Activated CD4-positive, alpha-beta memory T cell treated with anti-CD3 and anti-CD28 coated beads, Interleukin-2, amount 10 ng/mL, durations not matched to agents 7 days and 5 days (primary cell): ENCODE results near the gene UTP18. TPM values are rescaled to one million over a fixed set of nuclear protein-coding genes. Genes with fewer than 3 reads are reported as not detected.
"Not testable (repeated sequence)": the region's sequence is repeated elsewhere in the genome, so short reads cannot be mapped to it uniquely, and the experiment has no call there.

Experiments used
- CTCF ChIA-PET: fragments of 350-600 bp; sonication (Branson Sonifier 250); formaldehyde crosslinking; loops from one replicate; lab custom pipeline; 2021; ENCODE audit warnings: antibody characterized with exemption, inconsistent platforms; lab: Charles Lee
- POLR2A ChIA-PET: fragments of 350-600 bp; sonication (Branson Sonifier 250); formaldehyde crosslinking; loops from one replicate; lab custom pipeline; 2021; ENCODE audit warnings: antibody characterized with exemption; lab: Charles Lee
- DNase-seq: peaks from one replicate; pipeline ENCODE4 v3.0.0-alpha.2; 2020
- H3K27ac Mint-ChIP-seq: one replicate; pipeline ENCODE4 v1.8.0; 2021; ENCODE audit warnings: mild to moderate bottlenecking, mixed read lengths
- H3K27me3 Mint-ChIP-seq: one replicate; pipeline ENCODE4 v1.8.0; 2021; ENCODE audit warnings: mixed read lengths
- H3K36me3 Mint-ChIP-seq: one replicate; pipeline ENCODE4 v1.8.0; 2021; ENCODE audit warnings: low read depth, mixed read lengths
- H3K4me1 Mint-ChIP-seq: one replicate; pipeline ENCODE4 v1.8.0; 2021; ENCODE audit warnings: mixed read lengths
- H3K4me3 Mint-ChIP-seq: one replicate; pipeline ENCODE4 v1.8.0; 2021; ENCODE audit warnings: mild to moderate bottlenecking, mixed read lengths
- H3K9me3 Mint-ChIP-seq: one replicate; pipeline ENCODE4 v1.8.0; 2021; ENCODE audit warnings: mixed read lengths
- total RNA-seq, 2 experiments: library from RNA; stranded (reverse); gene quantifications; one replicate each; pipeline ENCODE4 v1.2.3, GENCODE V29; 2021

UTP18 gene
- total RNA-seq, 2 experiments from 2014 or later, result 44.4 to 45.2 TPM

- H3K9me3 Mint-ChIP-seq, CTCF ChIA-PET, H3K27me3 Mint-ChIP-seq, H3K4me3 Mint-ChIP-seq, DNase-seq, H3K27ac Mint-ChIP-seq, POLR2A ChIA-PET: not testable (repeated sequence)
- H3K4me1 Mint-ChIP-seq, result peaks cover 44% of the 10 kb centered on the region
- H3K36me3 Mint-ChIP-seq, result peaks cover 61% of the 10 kb centered on the region
These were observed 4.1 kb downstream of the UTP18 start for GRCh38 chr17:51264466-51264865.

DNA sequence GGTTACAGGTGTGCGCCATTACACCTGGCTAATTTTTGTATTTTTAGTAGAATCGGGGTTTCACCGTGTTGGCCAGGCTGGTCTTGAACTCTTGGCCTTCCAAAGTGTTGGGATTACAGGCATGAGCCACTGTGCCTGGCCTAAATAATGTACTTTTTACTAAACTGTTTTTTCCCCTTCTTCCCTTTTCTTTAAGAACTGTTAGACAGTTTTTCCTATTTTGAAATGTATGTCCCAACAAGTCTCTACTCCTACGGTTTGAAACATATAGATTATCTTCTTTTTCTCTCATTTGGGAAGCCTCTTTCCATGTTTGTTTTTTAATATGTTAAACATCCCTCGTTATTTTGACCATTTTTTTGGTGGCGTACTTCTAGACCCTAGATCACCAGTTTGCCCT lies 9.6 kb downstream of the UTP18 start:
- H3K4me1 Mint-ChIP-seq, result peaks cover 19% of the 10 kb centered on the region
- ChIA-PET POLR2A (no interaction called here), CTCF (interaction anchor here (0.6 to 2.6 kb wide), 2 partner anchors 9 to 291 kb away, joined by 4 to 5 read pairs; partner anchors contain the start of gene UTP18)
- peaks cover 62% of the 10 kb centered on the region for H3K36me3 Mint-ChIP-seq
- no peak overlapping the region for H3K27ac Mint-ChIP-seq
- no peak for DNase-seq
- H3K27me3 Mint-ChIP-seq, result no peaks in the 10 kb centered on the region
- H3K9me3 Mint-ChIP-seq, result no peaks in the 10 kb centered on the region
- H3K4me3 Mint-ChIP-seq, result no peak overlapping the region

- H3K27ac Mint-ChIP-seq, result peak overlapping the region; percentile 13
- no peaks in the 10 kb centered on the region for H3K9me3 Mint-ChIP-seq
- POLR2A ChIA-PET, result interaction anchor here (1.4 kb wide), 1 partner anchor 9 kb away, joined by 5 read pairs; no protein-coding TSS in a partner anchor
- no peak overlapping the region for H3K4me3 Mint-ChIP-seq
- CTCF ChIA-PET, result interaction anchor here (0.7 to 2.6 kb wide), 2 partner anchors 10 to 270 kb away, joined by 3 to 5 read pairs; partner anchors contain the start of gene UTP18
- H3K4me1 Mint-ChIP-seq, result peaks cover 20% of the 10 kb centered on the region
- H3K27me3 Mint-ChIP-seq, result no peaks in the 10 kb centered on the region
- H3K36me3 Mint-ChIP-seq, result peaks cover 65% of the 10 kb centered on the region
- DNase-seq, result no peak
These were observed 10.3 kb downstream of the UTP18 start for GRCh38 chr17:51270636-51271035.

- Mint-ChIP-seq H3K27me3 (no peaks in the 10 kb centered on the region), H3K36me3 (peaks cover 68% of the 10 kb centered on the region), H3K9me3 (no peaks in the 10 kb centered on the region), H3K4me1 (peaks cover 14% of the 10 kb centered on the region), H3K4me3 (no peak overlapping the region), H3K27ac (no peak overlapping the region)
- POLR2A ChIA-PET, result interaction anchor here (0.6 to 1.3 kb wide), 3 partner anchors 11 to 20 kb away, joined by 3 to 4 read pairs (median 3); no protein-coding TSS in a partner anchor
- DNase-seq, result no peak
- CTCF ChIA-PET, result interaction anchor here (1.3 kb wide), 1 partner anchor 16 kb away, joined by 3 read pairs; no protein-coding TSS in a partner anchor
These were observed 12.5 kb downstream of the UTP18 start for GRCh38 chr17:51272812-51273211.

- peaks cover 66% of the 10 kb centered on the region for H3K36me3 Mint-ChIP-seq
- CTCF ChIA-PET, result no interaction called here
These were observed 15.0 kb downstream of the UTP18 start for GRCh38 chr17:51275381-51275780.

DNA sequence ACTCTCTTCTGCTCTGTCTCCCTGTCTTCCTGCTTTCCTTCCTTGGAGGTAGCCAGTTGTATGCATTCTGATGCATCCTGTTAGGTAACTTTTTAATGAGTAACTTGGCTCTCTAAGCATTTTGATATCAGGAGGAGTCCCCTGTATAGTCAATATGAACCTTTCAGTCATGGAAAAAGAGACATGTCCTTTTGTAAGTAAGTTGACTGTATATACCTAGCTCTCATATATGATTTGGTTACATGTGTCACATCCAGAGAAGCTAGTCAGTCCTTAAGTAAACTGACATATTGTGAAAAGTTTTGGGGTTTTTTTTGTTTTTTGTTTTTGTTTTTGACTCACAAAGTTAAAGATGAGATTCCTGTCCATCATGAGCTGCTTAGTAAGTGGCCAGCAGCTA lies 18.8 kb downstream of the UTP18 start:
- CTCF ChIA-PET, result no interaction called here
- Mint-ChIP-seq H3K4me1 (peaks cover 6% of the 10 kb centered on the region), H3K36me3 (peaks cover 66% of the 10 kb centered on the region), H3K4me3 (no peak overlapping the region), H3K27me3 (no peaks in the 10 kb centered on the region), H3K9me3 (no peaks in the 10 kb centered on the region), H3K27ac (no peak overlapping the region)
- DNase-seq, result no peak
- POLR2A ChIA-PET, result no interaction called here

More at GRCh38 chr17:51275381-51275780, 15.0 kb downstream of the UTP18 start:
- no peak for DNase-seq
- H3K9me3 Mint-ChIP-seq, result no peaks in the 10 kb centered on the region
- H3K27ac Mint-ChIP-seq, result no peak overlapping the region
- no peaks in the 10 kb centered on the region for H3K27me3 Mint-ChIP-seq
- POLR2A ChIA-PET, result interaction anchor here (1.2 kb wide), 1 partner anchor 14 kb away, joined by 4 read pairs; no protein-coding TSS in a partner anchor
- H3K4me3 Mint-ChIP-seq, result no peak overlapping the region
- H3K4me1 Mint-ChIP-seq, result peaks cover 9% of the 10 kb centered on the region

- CTCF ChIA-PET, result no interaction called here
- H3K4me3 Mint-ChIP-seq, result no peak overlapping the region
- H3K36me3 Mint-ChIP-seq, result peaks cover 64% of the 10 kb centered on the region
These were observed 27.1 kb downstream of the UTP18 start for GRCh38 chr17:51287412-51287811.

GRCh38 chr17:51289696-51290111 lies 29.4 kb downstream of the UTP18 start:
- H3K27me3 Mint-ChIP-seq, result no peaks in the 10 kb centered on the region
- H3K4me3 Mint-ChIP-seq, result no peak overlapping the region
- DNase-seq, result no peak
- peaks cover 75% of the 10 kb centered on the region for H3K36me3 Mint-ChIP-seq
- peaks cover 3% of the 10 kb centered on the region for H3K9me3 Mint-ChIP-seq
- H3K27ac Mint-ChIP-seq, result no peak overlapping the region
- peaks cover 5% of the 10 kb centered on the region for H3K4me1 Mint-ChIP-seq
- ChIA-PET POLR2A (no interaction called here), CTCF (interaction anchor here (1.6 kb wide), 1 partner anchor 22 kb away, joined by 3 read pairs; no protein-coding TSS in a partner anchor)

More at GRCh38 chr17:51287412-51287811, 27.1 kb downstream of the UTP18 start:
- POLR2A ChIA-PET, result no interaction called here
- Mint-ChIP-seq H3K27ac (no peak overlapping the region), H3K9me3 (no peaks in the 10 kb centered on the region), H3K27me3 (no peaks in the 10 kb centered on the region), H3K4me1 (peaks cover 6% of the 10 kb centered on the region)
- no peak for DNase-seq

DNA sequence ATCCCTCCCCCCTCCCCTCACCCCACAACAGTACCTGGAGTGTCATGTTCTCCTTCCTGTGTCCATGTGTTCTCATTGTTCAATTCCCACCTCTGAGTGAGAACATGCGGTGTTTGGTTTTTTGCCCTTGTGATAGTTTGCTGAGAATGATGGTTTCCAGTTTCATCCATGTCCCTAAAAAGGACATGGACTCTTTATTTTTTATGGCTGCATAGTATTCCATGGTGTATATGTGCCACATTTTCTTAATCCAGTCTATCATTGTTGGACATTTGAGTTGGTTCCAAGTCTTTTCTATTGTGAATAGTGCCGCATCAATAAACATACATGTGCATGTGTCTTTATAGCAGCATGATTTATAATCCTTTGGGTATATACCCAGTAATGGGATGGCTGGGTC lies 34.0 kb downstream of the UTP18 start:
- peaks cover 64% of the 10 kb centered on the region for H3K36me3 Mint-ChIP-seq
- CTCF ChIA-PET, H3K4me3 Mint-ChIP-seq, H3K4me1 Mint-ChIP-seq, H3K9me3 Mint-ChIP-seq, H3K27ac Mint-ChIP-seq, DNase-seq, H3K27me3 Mint-ChIP-seq, POLR2A ChIA-PET: not testable (repeated sequence)

DNA sequence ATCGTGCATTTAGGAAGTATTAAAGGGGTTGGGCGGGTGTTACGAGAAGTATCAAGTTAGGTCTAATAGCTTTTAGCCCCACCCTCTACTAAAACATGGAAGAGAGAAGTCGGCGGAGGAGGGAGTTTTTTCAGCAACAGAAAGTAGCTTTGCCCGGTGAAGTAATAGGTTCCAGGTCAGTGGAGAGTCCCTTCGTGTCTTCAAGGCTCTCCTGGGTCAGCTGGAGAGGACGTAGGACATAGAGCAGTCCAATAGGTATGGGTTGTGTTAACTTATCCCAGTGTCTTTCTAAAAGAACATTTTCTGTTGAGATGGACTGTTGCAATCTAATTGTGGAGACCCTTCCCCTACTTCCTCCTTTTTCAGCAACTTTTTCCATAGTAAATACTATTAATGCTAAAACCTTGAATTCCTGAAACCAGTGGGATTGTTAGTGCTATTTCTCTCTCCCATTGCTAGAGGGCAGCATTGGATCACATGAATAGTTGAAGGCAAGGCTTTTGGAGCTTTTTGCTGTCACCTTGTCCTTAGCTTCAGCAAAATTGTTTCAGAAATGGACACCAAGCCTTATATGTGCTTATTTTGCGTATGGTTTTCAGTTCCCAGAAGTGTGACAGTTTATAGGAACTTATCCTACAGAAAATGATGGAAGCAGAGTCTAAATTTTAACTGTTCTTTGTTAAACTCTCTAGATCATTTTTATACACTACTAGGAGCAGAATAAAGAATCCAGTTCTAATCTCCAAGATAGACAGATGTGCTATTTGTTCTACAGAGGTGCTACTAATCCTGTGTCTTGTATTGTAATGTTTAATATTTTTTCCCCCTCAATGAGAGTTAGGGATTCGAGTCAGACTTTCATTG lies 38.4 kb downstream of the UTP18 start:
- H3K27ac Mint-ChIP-seq, result no peak overlapping the region
- H3K9me3 Mint-ChIP-seq, result no peaks in the 10 kb centered on the region
- H3K4me1 Mint-ChIP-seq, result peaks cover 5% of the 10 kb centered on the region
- ChIA-PET POLR2A (no interaction called here), CTCF (interaction anchor here (1.2 to 1.4 kb wide), 4 partner anchors 23 to 339 kb away, joined by 3 to 5 read pairs (median 4); no protein-coding TSS in a partner anchor)
- peaks cover 27% of the 10 kb centered on the region for H3K36me3 Mint-ChIP-seq
- DNase-seq, result no peak
- no peaks in the 10 kb centered on the region for H3K27me3 Mint-ChIP-seq
- H3K4me3 Mint-ChIP-seq, result no peak overlapping the region

DNA sequence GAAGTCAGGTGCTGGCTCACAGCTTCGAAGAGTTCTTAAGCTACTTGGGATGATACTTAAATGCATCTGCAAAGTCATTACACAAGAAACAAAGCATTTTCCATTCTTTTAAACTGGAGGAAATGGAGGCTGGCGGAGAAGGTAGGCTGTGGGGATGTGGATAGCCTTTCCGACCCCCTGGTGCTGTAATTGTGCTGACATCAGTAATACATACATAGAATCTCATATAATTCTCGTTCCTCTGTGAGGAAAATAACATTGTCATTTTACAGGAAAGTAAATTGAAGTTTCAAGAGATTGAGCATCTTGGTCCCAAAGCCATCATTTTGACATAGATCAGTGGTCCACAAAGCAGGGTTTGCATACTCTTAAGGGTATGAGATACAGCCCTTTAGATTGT lies 39.5 kb downstream of the UTP18 start:
- peaks cover 18% of the 10 kb centered on the region for H3K36me3 Mint-ChIP-seq
- H3K4me1 Mint-ChIP-seq, result peaks cover 5% of the 10 kb centered on the region
- DNase-seq, result no peak
- H3K9me3 Mint-ChIP-seq, result no peaks in the 10 kb centered on the region
- H3K27me3 Mint-ChIP-seq, result no peaks in the 10 kb centered on the region
- CTCF ChIA-PET, result interaction anchor here (1.2 to 1.4 kb wide), 2 partner anchors 22 to 37 kb away, joined by 3 to 4 read pairs; no protein-coding TSS in a partner anchor
- H3K4me3 Mint-ChIP-seq, result no peak overlapping the region
- H3K27ac Mint-ChIP-seq, result no peak overlapping the region
- POLR2A ChIA-PET, result no interaction called here

DNA sequence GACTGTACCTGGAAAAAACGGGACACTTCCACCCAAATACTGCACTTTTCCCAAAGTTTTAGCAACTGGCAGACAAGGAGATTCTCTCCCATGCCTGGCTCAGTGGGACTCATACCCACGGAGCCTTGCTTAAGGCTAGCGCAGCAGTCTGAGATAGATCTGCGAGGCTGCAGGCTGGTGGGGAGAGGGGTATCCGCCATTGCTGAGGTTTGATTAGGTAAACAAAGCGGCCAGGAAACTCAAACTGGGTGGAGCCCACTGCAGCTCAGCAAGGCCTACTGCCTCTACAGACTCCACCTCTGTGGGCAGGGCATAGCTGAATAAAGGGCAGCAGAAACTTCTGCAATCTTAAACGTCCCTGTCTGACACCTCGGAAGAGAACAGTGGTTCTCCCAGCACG lies 44.8 kb downstream of the UTP18 start:
- ChIA-PET POLR2A (no interaction called here), CTCF (no interaction called here)
- H3K4me1 Mint-ChIP-seq, result no peaks in the 10 kb centered on the region
- peaks cover 9% of the 10 kb centered on the region for H3K9me3 Mint-ChIP-seq
- peaks cover 5% of the 10 kb centered on the region for H3K36me3 Mint-ChIP-seq
- DNase-seq, result no peak
- peaks cover 21% of the 10 kb centered on the region for H3K27me3 Mint-ChIP-seq
- no peak overlapping the region for H3K4me3 Mint-ChIP-seq
- no peak overlapping the region for H3K27ac Mint-ChIP-seq

DNA sequence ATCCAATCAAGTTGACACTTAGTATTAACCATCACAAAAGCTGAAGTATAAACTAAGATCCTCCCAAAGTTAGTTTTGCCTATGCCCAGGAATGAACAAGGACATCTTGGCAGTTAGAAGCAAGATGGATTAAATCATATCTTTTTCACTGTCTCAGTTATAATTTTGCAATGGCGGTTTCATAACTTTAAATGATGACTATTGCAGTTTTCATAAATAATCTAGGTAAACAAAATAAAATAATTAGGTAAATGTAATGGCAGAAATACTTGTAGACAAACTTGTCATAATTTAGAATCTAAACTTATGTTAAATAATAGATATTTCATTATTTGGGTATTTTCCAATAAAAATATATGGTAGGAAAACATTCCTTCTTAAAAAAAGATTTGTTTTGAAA lies 51.7 kb downstream of the UTP18 start:
- H3K36me3 Mint-ChIP-seq, DNase-seq, H3K4me3 Mint-ChIP-seq, H3K4me1 Mint-ChIP-seq, CTCF ChIA-PET, POLR2A ChIA-PET, H3K27ac Mint-ChIP-seq: not testable (repeated sequence)
- H3K9me3 Mint-ChIP-seq, result peaks cover 10% of the 10 kb centered on the region
- peaks cover 21% of the 10 kb centered on the region for H3K27me3 Mint-ChIP-seq
